RWPE2 (cell line): ENCODE measurements around the gene ARHGEF37.

Experiments
- ATAC-seq: fragments of 200-7000 bp; cut with Tn5 transposase; 3 replicates; pipeline ENCODE4 v1.9.1; 2021; ENCODE audit warnings: low read depth
- DNase-seq: peaks from one replicate; pipeline ENCODE4 v3.0.0-alpha.2; 2020; ENCODE audit warnings: low spot score
- H3K27ac ChIP-seq: fragments of 450-650 bp; 2 replicates; pipeline ENCODE4 v1.5.1; 2017; ENCODE audit warnings: mild to moderate bottlenecking; ENCODE audit not compliant: poor library complexity, severe bottlenecking
- H3K27me3 ChIP-seq: fragments of 250-450 bp; sonication (Bioruptor Pico); 2 replicates; pipeline ENCODE4 v1.5.1; 2021; ENCODE audit warnings: mild to moderate bottlenecking, moderate library complexity; ENCODE audit not compliant: insufficient read depth, poor library complexity, severe bottlenecking
- H3K36me3 ChIP-seq: fragments of 250-450 bp; sonication (Bioruptor Pico); 2 replicates; pipeline ENCODE4 v1.5.1; 2020; ENCODE audit warnings: low read depth, mild to moderate bottlenecking, moderate library complexity
- H3K4me1 ChIP-seq: fragments of 250-450 bp; sonication (Bioruptor Pico); 2 replicates; pipeline ENCODE4 v1.5.1; 2021; ENCODE audit warnings: mild to moderate bottlenecking, moderate library complexity; ENCODE audit not compliant: insufficient read depth, poor library complexity, severe bottlenecking
- H3K4me3 ChIP-seq: fragments of 250-450 bp; sonication (Bioruptor Pico); 2 replicates; pipeline ENCODE4 v1.5.1; 2021; ENCODE audit warnings: mild to moderate bottlenecking, moderate library complexity; ENCODE audit not compliant: severe bottlenecking
- H3K9me3 ChIP-seq: fragments of 250-450 bp; sonication (Bioruptor Pico); 2 replicates; pipeline ENCODE4 v1.5.1; 2021; ENCODE audit warnings: mild to moderate bottlenecking, moderate library complexity; ENCODE audit not compliant: severe bottlenecking
- CTCF ChIP-seq: fragments of 450-650 bp; IDR thresholded peaks from one replicate; pipeline ENCODE4 v1.5.1; 2017; ENCODE audit warnings: mild to moderate bottlenecking, moderate library complexity; ENCODE audit not compliant: poor library complexity, severe bottlenecking

Gene ARHGEF37

GRCh38 chr5:149549461-149550267 lies 31.6 kb upstream of the ARHGEF37 start:
- H3K27me3 ChIP-seq: no peaks in the 10 kb centered on the region
- no peak for DNase-seq
- H3K4me3 ChIP-seq: peak overlapping the region; percentile 84
- TF ChIP-seq CTCF: no peak
- H3K36me3 ChIP-seq: peaks cover 62% of the 10 kb centered on the region
- peaks cover 42% of the 10 kb centered on the region for H3K4me1 ChIP-seq
- no peaks in the 10 kb centered on the region for H3K9me3 ChIP-seq
- 0 out of 3 replicates have a peak, but pooled peaks have one; percentile 6 for ATAC-seq
- H3K27ac ChIP-seq: peak overlapping the region; percentile 84

GRCh38 chr5:149550268-149550583 lies 31.1 kb upstream of the ARHGEF37 start:
- DNase-seq (no peak), ATAC-seq (no peak)
- no peak for TF ChIP-seq CTCF
- Histone ChIP-seq H3K27ac (peak overlapping the region; percentile 84), H3K4me3 (peak overlapping the region; percentile 84), H3K27me3 (no peaks in the 10 kb centered on the region), H3K4me1 (peaks cover 43% of the 10 kb centered on the region), H3K9me3 (no peaks in the 10 kb centered on the region), H3K36me3 (peaks cover 57% of the 10 kb centered on the region)

GRCh38 chr5:149550594-149551226 lies 30.6 kb upstream of the ARHGEF37 start:
- peak overlapping the region; percentile 84 for H3K4me3 ChIP-seq
- ATAC-seq (no peak), DNase-seq (no peak)
- TF ChIP-seq CTCF: no peak
- H3K9me3 ChIP-seq: no peaks in the 10 kb centered on the region
- peak overlapping the region; percentile 84 for H3K27ac ChIP-seq
- peaks cover 43% of the 10 kb centered on the region for H3K4me1 ChIP-seq
- no peaks in the 10 kb centered on the region for H3K27me3 ChIP-seq
- peaks cover 52% of the 10 kb centered on the region for H3K36me3 ChIP-seq

- H3K4me3 ChIP-seq: peak within 1 kb of the TSS; percentile 84
- peak; percentile 90 for ATAC-seq
- DNase-seq: peak; percentile 100
- no peaks in the 10 kb centered on the region for H3K9me3 ChIP-seq
- H3K27ac ChIP-seq: peak within 1 kb of the TSS; percentile 84
- H3K4me1 ChIP-seq: peaks cover 39% of the 10 kb centered on the region
- peaks cover 45% of the 10 kb centered on the region for H3K36me3 ChIP-seq
- peak; percentile 98 for TF ChIP-seq CTCF
- H3K27me3 ChIP-seq: no peaks in the 10 kb centered on the region
Measured at GRCh38 chr5:149551227-149552037, 29.9 kb upstream of the ARHGEF37 start, which contains the start of gene CSNK1A1. CSNK1A1 (minus strand) TSS chr5:149551439; CDS start chr5:149550964, 475 bp downstream.
